SK-N-SH (cell line): ENCODE measurements around the gene PPEF2. TPM values are rescaled to one million over a fixed set of nuclear protein-coding genes. Genes with fewer than 3 reads are reported as not detected.

Experiments used
- CTCF ChIA-PET: fragments of 300-600, 350-600 bp; formaldehyde crosslinking; extraction: SDS; loops from one replicate; lab custom pipeline; 2021; lab: Yijun Ruan, JAX
- POLR2A ChIA-PET: fragments of 350-600 bp; sonication (Branson Sonifier 250); formaldehyde crosslinking; extraction: SDS; loops from one replicate; lab custom pipeline; 2020; ENCODE audit warnings: antibody characterized with exemption, inconsistent platforms; lab: Yijun Ruan, JAX
- DNase-seq: peaks from one replicate; pipeline ENCODE4 v3.0.0; 2012
- H2AFZ ChIP-seq: fragments of 200-600 bp; sonication (generic); 2 replicates; pipeline ENCODE4 v1.8.1; 2016; ENCODE audit warnings: antibody characterized with exemption, mild to moderate bottlenecking, low read depth
- H3F3A ChIP-seq: fragments of 200-600 bp; sonication (generic); replicated peaks from 2 replicates; pipeline ENCODE3; 2016; ENCODE audit warnings: antibody characterized with exemption, mild to moderate bottlenecking; ENCODE audit not compliant: insufficient read depth
- H3K27ac ChIP-seq, 2 experiments: fragments of 200-500 bp in 1 of 2; fragments of 200-600 bp in 1 of 2; sonication (Bioruptor generic) in 1 of 2; sonication (generic), shearing (Covaris generic) in 1 of 2; 2 replicates each; pipeline versions ENCODE4 v1.5.1 to v1.6.1; 2014 to 2016; ENCODE audit warnings: low read depth in 2 of 2, inconsistent platforms in 1 of 2, low read length in 1 of 2, mild to moderate bottlenecking in 1 of 2, mixed read lengths in 1 of 2
- H3K27me3 ChIP-seq: fragments of 200-600 bp; sonication (generic), shearing (Covaris generic); 2 replicates; pipeline ENCODE4 v1.6.1; 2016; ENCODE audit warnings: mixed run types; ENCODE audit not compliant: insufficient read depth
- H3K36me3 ChIP-seq, 2 experiments: fragments of 200-500 bp in 1 of 2; fragments of 200-600 bp in 1 of 2; sonication (Bioruptor generic) in 1 of 2; sonication (generic) in 1 of 2; replicated peaks in 1 of 2; 2 replicates each; pipeline versions ENCODE3 to v1.5.1; 2014 to 2016; ENCODE audit warnings: low read length in 1 of 2, mild to moderate bottlenecking in 1 of 2; ENCODE audit not compliant: insufficient read depth in 2 of 2, control insufficient read depth in 1 of 2
- H3K4me1 ChIP-seq, 2 experiments: fragments of 200-500 bp in 1 of 2; fragments of 200-600 bp in 1 of 2; sonication (Bioruptor generic) in 1 of 2; sonication (generic), shearing (Covaris generic) in 1 of 2; 2 replicates each; pipeline versions ENCODE4 v1.5.1 to v1.6.1; 2014 to 2016; ENCODE audit warnings: low read depth in 1 of 2, low read length in 1 of 2, mixed run types in 1 of 2; ENCODE audit not compliant: insufficient read depth in 2 of 2, control insufficient read depth in 1 of 2
- H3K4me2 ChIP-seq: fragments of 200-600 bp; sonication (generic), shearing (Covaris generic); 2 replicates; pipeline ENCODE4 v1.6.1; 2017; ENCODE audit warnings: mixed run types
- H3K4me3 ChIP-seq, 2 experiments: fragments of 200-500 bp in 1 of 2; fragments of 200-600 bp in 1 of 2; sonication (Bioruptor generic) in 1 of 2; sonication (generic), shearing (Covaris generic) in 1 of 2; 2 replicates each; pipeline versions ENCODE4 v1.5.1 to v1.8.1; 2014 to 2016; ENCODE audit warnings: low read depth in 2 of 2, inconsistent platforms in 1 of 2, low read length in 1 of 2, mild to moderate bottlenecking in 1 of 2, mixed read lengths in 1 of 2, moderate library complexity in 1 of 2
- H3K79me2 ChIP-seq: fragments of 200-600 bp; sonication (generic); 2 replicates; pipeline ENCODE4 v1.8.1; 2017; ENCODE audit warnings: mild to moderate bottlenecking; ENCODE audit not compliant: insufficient read depth
- H3K9ac ChIP-seq: fragments of 200-600 bp; sonication (generic); 2 replicates; pipeline ENCODE4 v1.6.1; 2017; ENCODE audit warnings: mixed run types
- H3K9me2 ChIP-seq: fragments of 200-600 bp; sonication (generic); 2 replicates; pipeline ENCODE4 v1.6.1; 2017; ENCODE audit warnings: mixed run types
- H3K9me3 ChIP-seq: fragments of 200-600 bp; sonication (generic); 2 replicates; pipeline ENCODE4 v1.6.1; 2017; ENCODE audit warnings: mixed run types, mild to moderate bottlenecking, moderate library complexity
- H4K20me1 ChIP-seq: fragments of 200-600 bp; sonication (generic); 2 replicates; pipeline ENCODE4 v1.6.1; 2017; ENCODE audit warnings: mild to moderate bottlenecking, mixed run types; ENCODE audit not compliant: insufficient read depth
- CTCF ChIP-seq: fragments of 200-600 bp; sonication (generic); IDR thresholded peaks from 2 replicates; pipeline ENCODE4 v1.6.1; 2017; ENCODE audit warnings: antibody characterized with exemption, mild to moderate bottlenecking, moderate library complexity
- FOXJ3 ChIP-seq: sonication (generic); formaldehyde crosslinking; IDR thresholded peaks from 2 replicates; pipeline ENCODE4 v1.5.1; 2020; ENCODE audit warnings: mild to moderate bottlenecking, missing genetic modification reagents
- GATA2 ChIP-seq: sonication (generic); formaldehyde crosslinking; IDR thresholded peaks from 2 replicates; pipeline ENCODE4 v1.5.0; 2020; ENCODE audit warnings: mild to moderate bottlenecking, missing genetic modification reagents
- MAX ChIP-seq: IDR thresholded peaks from 2 replicates; pipeline ENCODE4 v1.4.0; 2012; ENCODE audit warnings: low read depth
- NFIC ChIP-seq: IDR thresholded peaks from 2 replicates; pipeline ENCODE4 v1.4.0; 2012; ENCODE audit warnings: borderline replicate concordance
- POLR2AphosphoS5 ChIP-seq: IDR thresholded peaks from 2 replicates; pipeline ENCODE4 v1.6.1; 2012; ENCODE audit warnings: low read depth, low read length
- REST ChIP-seq: IDR thresholded peaks from 2 replicates; pipeline ENCODE4 v1.6.1; 2012; ENCODE audit warnings: mild to moderate bottlenecking, low read depth, low read length, moderate library complexity
- YY1 ChIP-seq: IDR thresholded peaks from 2 replicates; pipeline ENCODE4 v1.4.0; 2012; ENCODE audit warnings: low read depth, mild to moderate bottlenecking
- ZBTB33 ChIP-seq: IDR thresholded peaks from 2 replicates; pipeline ENCODE4 v1.4.0; 2012; ENCODE audit warnings: low read depth, borderline replicate concordance
- WGBS: methylation state at CpG from one replicate; pipeline ENCODE4 v1.1.6; 2017; ENCODE audit warnings: low lambda C conversion rate; 5-methylcytosine and 5-hydroxymethylcytosine counted together
- polyA plus RNA-seq, 3 experiments: library from polyadenylated mRNA; depleted of rRNA; stranded (reverse); fragments of >200 nt; gene quantifications; 2 replicates each; pipeline ENCODE4 v1.2.3, GENCODE V29; 2012

Gene PPEF2
- polyA plus RNA-seq, 1 of the 3 experiments (the other 2 are of a cell fraction) = not detected

GRCh38 chr4:75821966-75822365 is 80.3 kb downstream of the PPEF2 start:
- DNase-seq = no peak
- no peaks in the 10 kb centered on the region for H3K9me2 ChIP-seq
- POLR2A ChIA-PET = no interaction called here

GRCh38 chr4:75821216-75821615 is 81.0 kb downstream of the PPEF2 start:
- no peaks in the 10 kb centered on the region for H3K9me2 ChIP-seq
- H3K27me3 ChIP-seq = no peaks in the 10 kb centered on the region
- no peaks in the 10 kb centered on the region for H4K20me1 ChIP-seq
- TF ChIP-seq NFIC (no peak), REST (no peak), MAX (no peak), FOXJ3 (no peak), GATA2 (no peak)
- TF ChIP-seq, all 33 proteins: peak for 0
- peaks cover 0 to 7% of the 10 kb centered on the region in 2 experiments for H3K36me3 ChIP-seq
- H3K4me2 ChIP-seq = no peak overlapping the region
- no peaks in the 10 kb centered on the region for H3K79me2 ChIP-seq
- H3K27ac ChIP-seq = no peak overlapping the region
- no peak for DNase-seq
- H3K4me1 ChIP-seq = no peaks in the 10 kb centered on the region
- H3K9ac ChIP-seq = no peak overlapping the region
- peaks cover 11% of the 10 kb centered on the region for H3F3A ChIP-seq
- WGBS = 92% methylated on average over 3 of the region's 3 CpGs
- POLR2A ChIA-PET = no interaction called here
- no peak overlapping the region for H3K4me3 ChIP-seq
- H2AFZ ChIP-seq = no peak overlapping the region
- CTCF ChIA-PET = interaction anchor here (1.5 kb wide), 1 partner anchor 21 kb away, joined by 3 read pairs; no protein-coding TSS in a partner anchor
- H3K9me3 ChIP-seq = no peaks in the 10 kb centered on the region

More at GRCh38 chr4:75821966-75822365, 80.3 kb downstream of the PPEF2 start:
- Histone ChIP-seq H3K79me2 (no peaks in the 10 kb centered on the region), H3K27ac (no peak overlapping the region), H2AFZ (no peak overlapping the region), H4K20me1 (no peaks in the 10 kb centered on the region), H3K9me3 (no peaks in the 10 kb centered on the region), H3F3A (peaks cover 11% of the 10 kb centered on the region), H3K4me2 (no peak overlapping the region), H3K36me3 (no peaks in the 10 kb centered on the region), H3K27me3 (no peaks in the 10 kb centered on the region), H3K9ac (no peak overlapping the region), H3K4me3 (no peak overlapping the region), H3K4me1 (no peaks in the 10 kb centered on the region)
- CTCF ChIA-PET = interaction anchor here (1.5 kb wide), 1 partner anchor 22 kb away, joined by 3 read pairs; no protein-coding TSS in a partner anchor
- no peak for TF ChIP-seq ZBTB33
- TF ChIP-seq YY1 = no peak
- TF ChIP-seq POLR2AphosphoS5 = no peak
- TF ChIP-seq FOXJ3 = no peak
- TF ChIP-seq CTCF = no peak
- WGBS = 85% methylated on average over 5 of the region's 5 CpGs
